ENCODE measurements around the gene KDM4B.

DNA sequence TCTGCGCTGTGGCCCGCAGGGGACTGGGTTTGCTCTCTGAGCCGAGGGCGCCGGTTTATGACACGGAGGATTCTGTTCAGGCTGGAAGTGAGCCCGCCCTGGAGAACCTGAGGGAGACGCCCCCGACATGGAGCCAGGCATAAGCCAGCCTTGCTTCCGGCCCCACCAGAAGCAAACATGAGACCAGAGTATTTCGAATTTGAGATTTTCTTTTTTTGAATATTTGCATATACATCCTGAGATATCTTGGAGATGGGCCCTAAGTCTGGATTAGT, 72.9 kb downstream of the KDM4B start:
- no peak for TF ChIP-seq CTCF (IDR thresholded peaks at IDR 0.05)
- no peak for TF ChIP-seq TAF1 (IDR thresholded peaks at IDR 0.05; ENCODE audit: borderline replicate concordance, low read depth, low read length)
- no peak for TF ChIP-seq SIN3A (IDR thresholded peaks at IDR 0.05; ENCODE audit: borderline replicate concordance, low read depth, low read length)
- no peak for TF ChIP-seq EP300 (IDR thresholded peaks at IDR 0.05; ENCODE audit: borderline replicate concordance in 1 of 2, low read depth in 1 of 2, low read length in 1 of 2)
- no peak for TF ChIP-seq USF2 (IDR thresholded peaks at IDR 0.05; ENCODE audit: borderline replicate concordance, low read depth, low read length)
